A549 treated with AZD9567 at 1 μM for 4 hours (cell line): ENCODE data around the gene CLCN5. TPM values are rescaled to one million over a fixed set of nuclear protein-coding genes. Genes with fewer than 3 reads are reported as not detected.

ENCODE experiments used
- total RNA-seq: library from RNA; stranded (reverse); fragments of 200-300 nt; extraction: Qiagen RNA extraction; gene quantifications from 5 replicates; pipeline ENCODE4 v1.2.3, GENCODE V29; 2022; ENCODE audit not compliant: insufficient read depth

The CLCN5 gene
- 1.8 to 3.0 TPM (median 2.7 TPM) in 5 replicates for total RNA-seq

DNA sequence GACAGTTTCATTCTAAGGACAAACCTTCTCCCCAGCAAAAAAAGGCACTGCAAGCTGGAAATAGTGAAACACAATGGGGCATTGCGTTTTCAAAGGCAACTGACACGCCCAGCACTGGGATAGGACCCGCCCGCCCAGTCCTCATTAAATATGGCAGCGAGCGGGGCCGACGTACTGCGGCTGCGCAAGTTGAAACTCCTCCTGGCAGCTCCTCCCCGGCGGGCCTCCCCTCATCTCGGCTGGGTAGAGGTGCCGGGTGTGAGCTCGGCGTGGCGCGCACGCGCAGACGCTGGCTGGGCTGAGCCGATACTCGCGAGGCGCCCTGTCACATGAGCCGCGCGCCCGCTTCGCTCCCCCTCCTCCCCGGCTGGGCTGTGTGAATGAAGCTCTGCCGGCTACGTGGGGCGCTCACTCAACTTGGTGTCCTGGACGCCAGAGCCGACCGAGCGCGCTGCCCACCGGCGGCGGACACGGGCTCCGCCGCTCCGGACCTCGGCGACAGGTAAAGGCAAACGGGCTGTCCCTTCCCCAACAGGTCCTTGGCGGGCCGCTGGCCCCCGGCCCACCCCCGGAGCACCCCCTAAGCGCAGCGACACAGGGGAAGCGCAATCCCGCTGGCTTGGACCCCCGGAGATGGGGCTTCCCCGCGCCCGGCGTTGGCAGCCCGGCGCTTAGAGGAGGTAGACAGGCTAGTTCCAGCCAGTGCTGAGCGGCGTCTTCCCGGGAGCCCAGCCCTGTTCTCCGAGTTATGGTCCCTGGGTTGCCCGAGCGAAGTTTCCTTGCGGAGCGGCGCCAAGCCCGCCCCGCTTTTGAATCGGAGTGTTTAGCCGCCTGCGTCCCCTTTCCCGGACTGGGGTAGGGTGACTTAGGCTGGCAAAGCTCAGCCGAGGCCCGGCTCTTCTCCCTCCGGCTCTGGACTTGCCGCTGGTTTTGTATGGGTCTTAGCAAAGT is at the start of gene CLCN5:
TSS of gene CLCN5 (plus strand) at position 306 of the 951 bp plus-strand sequence. CDS start 2,703 bp downstream, outside the sequence.

DNA sequence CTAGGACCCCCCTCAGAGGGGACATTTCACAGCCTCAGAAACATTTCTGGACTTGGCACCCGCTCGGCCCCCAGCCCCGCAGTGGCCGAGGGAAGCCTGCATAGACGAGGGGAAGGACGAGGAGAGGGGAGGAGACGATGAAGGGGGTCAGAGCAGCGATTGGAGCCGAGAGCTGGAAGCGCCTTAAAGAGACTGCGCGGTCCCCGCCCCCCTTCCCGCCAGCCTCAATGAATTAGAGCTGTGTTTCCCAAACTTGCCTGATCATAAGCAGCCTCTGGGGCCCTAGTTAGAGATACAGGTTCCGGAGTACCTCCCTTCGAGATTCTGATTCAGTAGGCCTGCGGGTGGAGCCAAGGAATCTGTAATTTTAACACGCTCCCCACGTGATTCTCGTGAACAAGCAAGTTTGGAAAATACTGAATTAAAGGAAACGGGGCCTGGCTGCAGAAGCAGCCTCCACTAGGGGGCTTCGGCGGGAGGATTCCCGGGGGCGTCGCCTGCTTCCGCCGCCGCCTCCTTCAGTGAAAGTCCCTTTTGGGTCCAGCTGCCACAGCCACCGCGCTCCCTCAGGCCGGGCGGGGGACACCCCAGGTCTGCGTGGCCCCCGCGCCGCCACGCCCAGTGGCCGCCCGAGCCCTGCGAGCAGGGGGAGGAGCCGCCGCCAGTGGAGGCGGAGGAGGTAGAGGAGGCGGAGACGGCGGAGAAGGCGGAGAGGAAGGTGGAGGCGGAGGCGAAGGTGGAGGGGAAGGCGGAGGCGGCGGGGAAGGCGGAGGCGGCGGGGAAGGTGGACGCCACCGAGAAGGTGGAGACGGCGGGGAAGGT is 43.4 kb upstream of the CLCN5 start, which contains the start of gene USP27X:
TSS of gene USP27X (plus strand) at position 651 of the 822 bp plus-strand sequence. CDS start 824 bp downstream, outside the sequence.

Other genes starting within 250 kb of the CLCN5 start
- 0.14 to 0.20 TPM in 2 of 5 replicates, not detected in the others for gene PAGE1, start 226.6 kb upstream of the CLCN5 start, total RNA-seq
- gene PAGE4, start 93.3 kb upstream of the CLCN5 start, total RNA-seq = not detected in 5 replicates
- 3.4 to 6.3 TPM (median 4.7 TPM) in 5 replicates for gene USP27X, start 43.1 kb upstream of the CLCN5 start, total RNA-seq